HG02852 (cell line): ENCODE measurements around the gene CNN3.

ENCODE experiments used
- ATAC-seq: cut with Tn5 transposase; IDR thresholded peaks from one replicate; pipeline ENCODE4 v1.9.1; 2021; ENCODE audit warnings: mild to moderate bottlenecking, moderate library complexity; ENCODE audit not compliant: unreplicated experiment

The CNN3 gene

DNA sequence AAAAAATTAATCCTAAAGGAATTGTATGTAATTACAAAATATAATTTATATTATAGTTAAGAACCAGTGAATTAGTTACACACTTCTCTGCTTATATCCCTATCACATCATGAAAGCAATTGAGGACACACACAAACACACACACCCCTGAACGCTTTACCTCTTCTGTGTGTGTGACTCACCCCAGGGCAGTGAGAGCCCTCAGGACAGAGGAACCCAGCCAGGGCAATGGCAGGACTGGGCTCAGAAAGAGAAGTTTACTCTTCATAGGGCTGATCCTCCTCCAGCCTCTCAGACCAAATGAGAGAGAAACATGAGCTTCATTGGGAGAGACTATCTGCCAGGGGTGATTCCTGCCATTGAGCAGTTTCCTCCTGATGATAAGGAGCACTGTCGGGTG lies 68.6 kb downstream of the CNN3 start:
- ATAC-seq: no peak

- ATAC-seq: no peak
These were observed 70.0 kb downstream of the CNN3 start for GRCh38 chr1:94856868-94857267.

- ATAC-seq: no peak
These were observed 70.9 kb downstream of the CNN3 start for GRCh38 chr1:94856004-94856403.

DNA sequence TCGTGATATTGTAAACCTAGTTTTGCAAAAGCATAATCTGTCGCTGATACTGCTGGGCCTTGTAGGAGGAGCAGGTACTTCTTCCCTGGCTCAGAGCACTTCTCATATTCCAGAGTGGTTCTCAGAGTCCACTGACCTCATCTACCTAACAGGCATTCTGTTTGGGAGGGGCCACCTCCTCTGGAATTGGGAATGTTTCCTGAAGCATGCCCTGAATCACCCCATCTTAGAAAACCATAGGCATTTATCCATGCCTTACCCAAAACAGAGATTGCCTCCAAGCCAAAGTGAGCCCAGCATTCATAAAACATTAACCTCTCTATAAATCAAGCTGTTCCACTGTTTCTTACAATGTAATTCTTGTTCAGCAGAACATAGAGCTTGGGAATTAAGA lies 71.6 kb downstream of the CNN3 start:
- no peak for ATAC-seq

DNA sequence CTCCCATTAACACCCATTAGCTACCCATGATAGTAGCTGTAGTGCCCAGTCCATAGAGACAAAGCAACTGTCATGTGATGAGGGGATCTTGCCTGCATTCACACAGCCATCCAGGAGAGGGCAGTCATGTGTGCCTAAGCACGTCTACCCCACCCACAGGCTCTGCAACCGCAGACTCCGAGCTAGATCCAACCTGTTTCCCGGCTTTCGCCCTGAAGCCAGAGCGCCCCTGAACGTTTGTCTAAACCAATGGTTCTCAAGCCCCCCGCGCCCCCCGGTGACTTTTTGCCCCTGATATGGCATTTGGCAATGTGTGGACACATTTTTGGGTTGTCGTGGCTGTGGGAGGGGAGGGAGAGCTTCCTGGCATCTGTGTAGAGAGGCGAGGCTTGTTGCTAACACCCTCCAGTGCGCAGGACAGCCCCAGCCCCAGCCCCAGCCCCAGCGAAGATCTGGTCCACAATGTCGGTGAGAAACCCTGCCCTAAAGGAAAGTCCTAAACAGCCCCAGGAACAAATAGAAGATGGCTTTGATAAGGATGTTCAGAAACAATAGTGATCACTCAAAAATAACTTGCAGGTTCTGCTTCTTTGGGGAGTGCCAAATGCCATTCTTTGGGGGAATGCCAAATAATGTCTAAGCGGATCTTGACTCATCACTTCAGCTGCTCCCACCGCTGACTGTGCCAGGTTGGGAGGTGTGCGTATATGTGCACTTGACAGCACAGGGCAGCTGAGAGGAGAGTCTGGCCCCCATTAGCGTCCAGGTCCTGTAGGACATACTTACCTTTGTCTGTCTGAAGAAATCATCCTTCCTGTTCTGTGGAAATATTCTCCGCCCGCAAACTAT lies 72.2 kb downstream of the CNN3 start:
- ATAC-seq: peak; percentile 99

DNA sequence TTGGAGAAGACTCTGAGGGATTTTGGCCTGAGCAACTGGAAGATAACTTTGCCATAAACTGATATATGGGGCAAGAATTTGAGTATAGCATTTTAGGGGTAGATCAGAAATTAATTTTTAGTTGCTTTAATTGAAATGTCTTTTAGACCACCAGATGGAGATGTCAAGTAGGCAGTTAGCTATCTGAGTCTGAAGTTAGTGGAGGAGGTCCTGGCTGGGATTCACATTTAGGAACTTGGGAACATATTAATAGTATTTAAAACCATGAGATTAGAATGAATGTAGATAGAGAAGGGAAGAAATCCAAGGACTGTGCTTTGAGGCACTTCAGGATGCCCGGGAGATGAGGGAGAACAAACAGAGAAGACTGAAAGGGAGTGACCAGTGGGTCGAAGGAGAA lies 74.1 kb downstream of the CNN3 start:
- no peak for ATAC-seq

DNA sequence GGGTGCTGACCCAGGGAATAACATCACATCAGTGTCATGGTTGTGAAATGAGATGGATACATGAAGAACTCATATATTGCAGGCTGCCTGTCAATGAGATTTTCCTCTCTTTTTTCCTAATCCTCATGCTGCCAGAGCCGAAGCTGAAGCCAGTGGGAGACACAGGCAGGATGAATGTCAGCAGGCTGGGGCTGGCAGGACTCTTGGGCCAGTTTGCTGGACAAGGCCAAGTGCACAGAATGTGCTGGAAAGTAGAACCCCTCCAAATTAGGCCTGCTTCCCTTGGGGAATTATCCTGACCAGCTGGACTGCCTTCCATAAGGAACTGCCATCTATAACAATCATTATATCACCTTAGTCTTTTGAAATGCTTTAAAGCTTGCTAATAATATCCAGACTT lies 75.3 kb downstream of the CNN3 start:
- ATAC-seq: no peak
